ENCODE measurements around the gene MB. TPM values are rescaled to one million over a fixed set of nuclear protein-coding genes. Genes with fewer than 3 reads are reported as not detected.
"Not testable (repeated sequence)": the region's sequence is repeated elsewhere in the genome, so short reads cannot be mapped to it uniquely, and the experiment has no call there.

The MB gene
- polyA plus RNA-seq: not detected in 3 replicates
- polyA plus RNA-seq (2011; ENCODE audit: low read depth): not detected
- not detected in 2 replicates for polyA plus RNA-seq (2011; cell fraction: cytosol; rRNA removed)
- polyA plus RNA-seq (2011; cell fraction: nucleus; rRNA removed): not detected in 2 replicates
- polyA plus RNA-seq (2012; ENCODE audit: low replicate concordance): not detected in 2 replicates
- not detected in 3 replicates for polyA minus RNA-seq
- polyA minus RNA-seq (2011; cell fraction: cytosol; rRNA and poly(A)+ RNA removed): not detected
- polyA minus RNA-seq (2011; cell fraction: nucleus; rRNA and poly(A)+ RNA removed): not detected in 2 replicates

GRCh38 chr22:35617137-35617755 is at the start of gene MB:
Gene MB, minus strand, starts transcription at chr22:35617329. Its CDS starts 72 bp downstream, at chr22:35617257.
- no peak for TF ChIP-seq CTCF (optimal IDR thresholded peaks at IDR 0.05 in 1 of 3, IDR thresholded peaks at IDR 0.05 in 1 of 3, conservative IDR thresholded peaks at IDR 0.05 in 1 of 3; ENCODE audit: extremely low read depth in 1 of 3, insufficient read depth in 2 of 3, low read length in 3 of 3)
- TF ChIP-seq EZH2 (IDR thresholded peaks at IDR 0.05; ENCODE audit: low read length): no peak
- H3K9me1 ChIP-seq (ENCODE audit: control insufficient read depth, extremely low read depth, insufficient read depth, low read length): no peaks in the 10 kb centered on the region

GRCh38 chr22:35666699-35667098 is 49.6 kb upstream of the MB start:
- H2AFZ ChIP-seq (ENCODE audit: control insufficient read depth, low read length); H3K4me2 ChIP-seq (ENCODE audit: control insufficient read depth, extremely low read depth, insufficient read depth, low read depth, low read length); H3K9me3 ChIP-seq (ENCODE audit: control insufficient read depth, low read depth, low read length); H3K4me3 ChIP-seq (ENCODE audit: control insufficient read depth in 2 of 3, extremely low read depth in 1 of 3, insufficient read depth in 2 of 3, low read depth in 1 of 3, low read length in 3 of 3); H3K9ac ChIP-seq (ENCODE audit: control insufficient read depth, extremely low read depth, insufficient read depth, low read length); dilution Hi-C loops (cut with MboI; ENCODE audit: extremely low pct_ligation_motif_present, low sequenced_read_pairs); FAIRE-seq; H3K27me3 ChIP-seq (ENCODE audit: control insufficient read depth, extremely low read depth, insufficient read depth, low read length); H3K36me3 ChIP-seq (ENCODE audit: control insufficient read depth in 2 of 2, extremely low read depth in 1 of 2, insufficient read depth in 2 of 2, low read length in 2 of 2); DNase-seq (ENCODE audit: low read depth, low spot score); H4K20me1 ChIP-seq (ENCODE audit: control insufficient read depth, extremely low read depth, insufficient read depth, low read length); H3K79me2 ChIP-seq (ENCODE audit: control insufficient read depth, insufficient read depth, low read length); H3K4me1 ChIP-seq (ENCODE audit: control insufficient read depth, extremely low read depth, insufficient read depth, low read length); H3K27ac ChIP-seq (ENCODE audit: control insufficient read depth, insufficient read depth, low read length); H3K9me1 ChIP-seq (ENCODE audit: control insufficient read depth, extremely low read depth, insufficient read depth, low read length): not testable (repeated sequence)

More at GRCh38 chr22:35617137-35617755, at the start of gene MB:
- dilution Hi-C loops (cut with MboI; ENCODE audit: extremely low pct_ligation_motif_present, low sequenced_read_pairs): no loop called here
- Histone ChIP-seq H3K79me2 (ENCODE audit: control insufficient read depth, insufficient read depth, low read length) (no peaks in the 10 kb centered on the region), H2AFZ (ENCODE audit: control insufficient read depth, low read length) (no peak within 1 kb of the TSS), H3K9me3 (ENCODE audit: control insufficient read depth, low read depth, low read length) (no peaks in the 10 kb centered on the region), H3K27me3 (ENCODE audit: control insufficient read depth, extremely low read depth, insufficient read depth, low read length) (no peaks in the 10 kb centered on the region), H3K4me1 (ENCODE audit: control insufficient read depth, extremely low read depth, insufficient read depth, low read length) (peaks cover 6% of the 10 kb centered on the region), H3K36me3 (ENCODE audit: control insufficient read depth in 2 of 2, extremely low read depth in 1 of 2, insufficient read depth in 2 of 2, low read length in 2 of 2) (no peaks in the 10 kb centered on the region), H3K27ac (ENCODE audit: control insufficient read depth, insufficient read depth, low read length) (no peak within 1 kb of the TSS), H3K4me3 (ENCODE audit: control insufficient read depth in 2 of 3, extremely low read depth in 1 of 3, insufficient read depth in 2 of 3, low read depth in 1 of 3, low read length in 3 of 3) (no peak within 1 kb of the TSS), H4K20me1 (ENCODE audit: control insufficient read depth, extremely low read depth, insufficient read depth, low read length) (no peaks in the 10 kb centered on the region), H3K9ac (ENCODE audit: control insufficient read depth, extremely low read depth, insufficient read depth, low read length) (no peak within 1 kb of the TSS), H3K4me2 (ENCODE audit: control insufficient read depth, extremely low read depth, insufficient read depth, low read depth, low read length) (no peak within 1 kb of the TSS)
- DNase-seq (ENCODE audit: low read depth, low spot score) (no peak), FAIRE-seq (no peak)

Data from keratinocyte (primary cell).